GM21381 (cell line): Measurements from ENCODE around the gene OPN1SW.
A peak's percentile ranks its signal among the peaks of the same experiment; 100 is the strongest.

Experiments
- ATAC-seq: cut with Tn5 transposase; IDR thresholded peaks from one replicate; pipeline ENCODE4 v1.9.1; 2021; ENCODE audit warnings: mild to moderate bottlenecking, moderate library complexity; ENCODE audit not compliant: unreplicated experiment

Gene OPN1SW

DNA sequence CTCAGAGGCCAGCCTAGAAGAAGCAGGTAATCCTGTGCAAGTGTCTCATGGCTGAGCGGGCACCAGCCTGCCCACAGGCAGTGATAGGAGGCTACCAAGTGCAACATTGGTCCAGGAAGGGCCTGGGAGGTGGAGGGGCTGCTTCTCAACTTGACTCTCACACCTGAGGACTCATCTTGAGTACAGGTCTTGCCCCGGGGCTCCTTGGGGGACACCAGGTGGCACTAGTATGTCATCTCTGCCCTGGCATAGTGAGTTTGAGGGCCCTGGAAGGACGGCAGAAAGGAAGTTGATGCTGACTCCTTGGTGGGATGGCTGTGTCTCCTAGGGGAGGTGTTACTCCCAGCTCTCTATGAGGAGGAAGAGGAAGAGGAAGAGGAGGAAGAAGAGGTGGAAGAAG, 18.4 kb upstream of the OPN1SW start:
- no peak for ATAC-seq

GRCh38 chr7:128793181-128793547, 17.6 kb upstream of the OPN1SW start:
- no peak for ATAC-seq

- no peak for ATAC-seq
Observed at GRCh38 chr7:128792471-128793180, 17.0 kb upstream of the OPN1SW start.

DNA sequence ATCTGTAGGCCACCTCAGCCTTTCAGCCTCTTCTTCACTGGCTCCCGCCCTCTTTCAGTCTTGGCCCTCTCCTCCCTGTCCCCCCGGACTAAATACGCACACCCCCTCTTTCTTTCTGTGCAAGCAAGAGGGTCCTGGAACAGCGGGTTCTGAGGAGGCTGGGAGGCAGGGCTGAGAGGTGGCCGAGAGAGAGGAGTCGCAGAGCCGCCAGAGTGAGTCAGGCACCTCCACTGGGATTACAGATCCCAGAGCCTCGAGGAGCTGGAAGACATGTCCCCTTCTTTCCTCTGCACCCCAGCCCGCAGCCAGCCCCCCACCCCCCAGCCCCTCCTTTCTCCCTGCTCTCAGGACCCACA, 16.4 kb upstream of the OPN1SW start:
- no peak for ATAC-seq

GRCh38 chr7:128791121-128791971, 15.8 kb upstream of the OPN1SW start, which contains the start of gene CCDC136:
Gene CCDC136 (plus strand): TSS chr7:128791968. CDS start chr7:128792412, 444 bp downstream.
- ATAC-seq = peak; percentile 78

DNA sequence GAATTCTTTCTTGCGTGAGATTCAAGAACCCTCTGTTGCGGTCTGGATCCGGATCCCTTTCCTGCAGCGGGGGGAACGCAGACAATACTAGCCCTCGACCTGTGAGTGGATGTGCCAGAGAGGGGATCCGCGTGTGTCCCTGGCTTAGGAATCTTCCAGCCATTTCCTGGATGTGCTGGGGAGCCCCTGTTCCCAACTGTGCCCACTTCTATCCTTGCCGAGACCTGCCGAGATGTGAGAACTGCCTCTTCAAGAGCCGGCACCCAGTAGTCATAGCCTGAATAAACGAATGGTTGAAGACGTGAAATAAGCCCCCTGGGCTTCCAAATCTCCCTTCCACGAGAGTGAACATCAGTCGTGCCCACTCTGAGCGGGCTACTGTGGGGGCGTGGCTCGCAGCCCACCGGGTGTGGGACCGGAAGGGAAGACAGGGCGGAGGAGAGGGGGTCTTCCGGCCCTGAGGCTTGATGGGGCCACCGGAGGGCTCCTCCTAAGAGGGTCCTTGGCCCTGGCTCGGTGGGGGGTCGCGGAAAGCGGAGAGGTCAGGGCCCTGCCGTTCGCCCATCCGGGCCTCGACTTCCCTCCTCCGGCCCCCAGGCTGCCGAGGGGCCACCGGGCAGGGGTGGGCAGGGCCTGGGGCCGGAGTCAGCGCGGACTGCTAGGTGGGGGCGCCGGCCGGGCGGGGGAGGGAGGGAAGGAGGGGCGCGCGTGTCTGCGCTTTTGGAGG, 14.9 kb upstream of the OPN1SW start:
- no peak for ATAC-seq

GRCh38 chr7:128788446-128789412, 13.1 kb upstream of the OPN1SW start:
- ATAC-seq = no peak

DNA sequence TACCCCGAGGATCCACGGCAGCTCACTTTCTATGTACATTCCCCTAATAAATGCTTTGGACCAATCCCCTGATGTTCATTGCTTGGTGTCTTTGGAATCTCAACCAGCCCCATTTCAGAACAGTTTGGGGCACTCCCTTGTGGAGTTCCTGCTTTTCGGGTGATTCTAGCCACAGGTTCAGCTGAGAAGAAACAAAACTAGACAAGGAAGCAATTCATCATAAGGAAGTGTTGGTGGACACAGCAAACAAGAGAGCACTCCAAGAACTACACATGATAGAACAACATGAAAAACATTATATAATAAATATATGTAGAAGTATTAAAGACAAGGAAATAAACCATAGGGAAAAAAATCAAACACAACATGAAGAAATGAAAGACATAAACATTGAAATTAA, 10.1 kb upstream of the OPN1SW start:
- no peak for ATAC-seq

GRCh38 chr7:128783143-128783861, 7.7 kb upstream of the OPN1SW start:
- ATAC-seq = no peak

GRCh38 chr7:128781851-128782250, 6.3 kb upstream of the OPN1SW start:
- no peak for ATAC-seq

- ATAC-seq = no peak
Observed at GRCh38 chr7:128781126-128781525, 5.5 kb upstream of the OPN1SW start.

- ATAC-seq = no peak
Observed at GRCh38 chr7:128778946-128779345, 3.4 kb upstream of the OPN1SW start.

DNA sequence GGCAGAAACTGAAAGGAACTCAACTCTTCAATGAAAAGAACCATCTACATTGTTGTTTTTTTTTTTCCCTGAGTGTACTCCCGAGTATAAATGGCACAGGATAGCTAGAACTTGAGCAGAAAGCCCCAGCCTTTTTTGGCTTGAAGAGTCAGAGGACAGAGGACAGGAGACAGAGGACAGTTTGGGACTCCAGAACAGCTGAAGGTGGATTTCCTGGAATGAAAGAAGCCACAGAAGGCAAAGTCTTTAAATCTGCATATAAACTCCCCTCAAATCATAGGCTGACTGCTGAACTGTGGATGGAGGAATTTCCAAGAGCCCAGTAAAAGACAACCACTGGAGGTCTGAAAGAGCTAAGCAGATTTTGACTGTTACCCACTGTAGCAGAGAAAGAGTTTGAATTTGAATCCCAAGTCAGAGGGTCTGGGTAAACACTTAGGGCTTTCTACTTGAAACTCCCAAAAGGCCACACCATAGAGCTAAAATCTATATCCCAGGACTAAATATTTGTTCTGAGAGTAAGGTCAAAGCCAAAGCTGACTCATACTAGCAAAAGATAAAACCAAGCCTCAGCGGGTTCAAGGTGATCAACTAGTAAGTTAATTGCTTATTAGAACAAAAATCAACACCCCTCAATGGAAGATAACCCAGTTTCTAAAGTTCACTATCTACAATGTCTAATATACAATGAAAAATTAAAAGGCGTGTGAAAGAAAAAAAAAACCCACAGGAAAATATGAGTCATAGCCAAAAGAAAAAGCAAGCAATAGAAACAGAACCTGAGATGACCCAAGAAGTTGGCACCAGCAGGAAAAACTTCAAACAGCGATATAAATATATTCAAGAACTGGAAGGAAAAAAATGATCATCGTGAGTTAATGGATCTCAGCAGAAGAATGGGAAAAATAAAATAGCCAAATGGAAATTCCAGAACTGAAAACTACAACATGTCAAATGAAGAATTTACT, 1.8 kb upstream of the OPN1SW start:
- ATAC-seq = no peak

DNA sequence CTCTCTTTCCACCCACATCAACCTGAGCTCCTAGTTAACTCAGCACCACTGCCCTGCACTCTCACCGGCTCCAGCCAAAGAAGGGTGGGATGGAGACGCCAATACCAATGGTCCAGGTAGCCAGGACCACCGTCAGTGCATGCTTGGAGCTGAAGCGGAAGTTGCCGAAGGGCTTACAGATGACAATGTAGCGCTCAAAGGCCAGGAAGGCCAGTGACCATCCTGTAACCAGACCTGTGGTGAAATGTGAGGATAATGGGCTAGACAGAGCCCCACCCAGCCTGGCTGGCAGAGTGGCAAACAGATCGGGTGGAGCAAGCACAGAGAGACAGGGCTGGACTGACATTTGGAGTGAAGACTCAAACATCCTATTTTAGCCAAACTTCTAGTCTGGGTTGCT, 673 bp downstream of the OPN1SW start:
- no peak for ATAC-seq

- no peak for ATAC-seq
Observed at GRCh38 chr7:128774029-128774689, 1.4 kb downstream of the OPN1SW start.

DNA sequence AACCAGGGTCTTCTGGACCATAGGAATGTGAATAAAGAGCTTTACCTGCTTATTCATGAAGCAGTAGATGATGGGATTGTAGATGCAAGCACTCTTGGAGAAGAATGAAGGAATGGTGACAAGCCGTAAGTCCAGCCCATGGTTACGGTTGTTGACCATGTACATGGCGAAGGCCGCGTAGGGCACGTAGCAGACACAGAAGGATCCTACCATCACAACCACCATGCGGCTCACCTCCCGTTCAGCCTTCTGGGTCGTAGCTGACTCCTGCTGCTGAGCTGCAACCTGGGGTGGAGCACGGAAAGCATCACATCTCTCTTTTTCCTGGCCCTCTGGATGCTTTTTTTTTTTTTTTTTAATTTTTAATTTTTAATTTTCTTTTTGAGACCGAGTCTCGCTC, 2.0 kb downstream of the OPN1SW start:
- no peak for ATAC-seq

DNA sequence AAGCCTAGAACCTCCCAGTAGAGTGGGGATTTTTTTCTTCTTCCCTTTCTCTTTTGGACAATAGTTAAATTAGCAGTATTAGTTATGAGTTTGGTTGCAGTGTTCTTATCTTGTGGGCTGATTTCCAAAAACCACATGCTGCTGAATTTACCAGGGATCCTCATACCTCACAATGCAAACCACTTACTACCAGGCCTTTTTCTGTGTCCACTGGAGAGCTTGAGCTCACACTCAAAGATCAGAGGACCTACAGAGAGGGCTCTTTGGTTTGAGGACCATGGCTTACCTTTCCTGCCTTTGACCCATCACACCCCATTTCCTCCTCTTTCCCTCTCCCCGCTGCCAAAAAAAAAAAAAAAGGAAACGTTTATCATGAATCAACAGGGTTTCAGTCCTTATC, 5.4 kb downstream of the OPN1SW start:
- ATAC-seq = no peak

GRCh38 chr7:128767475-128768110, 8.0 kb downstream of the OPN1SW start:
- ATAC-seq = no peak
